Measurements from ENCODE around the gene SERGEF.

Gene SERGEF

GRCh38 chr11:17763244-17763643, 249.6 kb downstream of the SERGEF start:
- H3K27ac ChIP-seq, result no peak overlapping the region
- H3K9me3 ChIP-seq (ENCODE audit: severe bottlenecking), result no peaks in the 10 kb centered on the region
- TF ChIP-seq, protein P1, sequence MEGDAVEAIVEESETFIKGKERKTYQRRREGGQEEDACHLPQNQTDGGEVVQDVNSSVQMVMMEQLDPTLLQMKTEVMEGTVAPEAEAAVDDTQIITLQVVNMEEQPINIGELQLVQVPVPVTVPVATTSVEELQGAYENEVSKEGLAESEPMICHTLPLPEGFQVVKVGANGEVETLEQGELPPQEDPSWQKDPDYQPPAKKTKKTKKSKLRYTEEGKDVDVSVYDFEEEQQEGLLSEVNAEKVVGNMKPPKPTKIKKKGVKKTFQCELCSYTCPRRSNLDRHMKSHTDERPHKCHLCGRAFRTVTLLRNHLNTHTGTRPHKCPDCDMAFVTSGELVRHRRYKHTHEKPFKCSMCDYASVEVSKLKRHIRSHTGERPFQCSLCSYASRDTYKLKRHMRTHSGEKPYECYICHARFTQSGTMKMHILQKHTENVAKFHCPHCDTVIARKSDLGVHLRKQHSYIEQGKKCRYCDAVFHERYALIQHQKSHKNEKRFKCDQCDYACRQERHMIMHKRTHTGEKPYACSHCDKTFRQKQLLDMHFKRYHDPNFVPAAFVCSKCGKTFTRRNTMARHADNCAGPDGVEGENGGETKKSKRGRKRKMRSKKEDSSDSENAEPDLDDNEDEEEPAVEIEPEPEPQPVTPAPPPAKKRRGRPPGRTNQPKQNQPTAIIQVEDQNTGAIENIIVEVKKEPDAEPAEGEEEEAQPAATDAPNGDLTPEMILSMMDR (IDR thresholded peaks at IDR 0.05; ENCODE audit: low read depth, low read length), result no peak
- DNase-seq, result no peak
- peaks cover 14% of the 10 kb centered on the region for H3K36me3 ChIP-seq
- H3K4me3 ChIP-seq (ENCODE audit: low read depth, low read length), result no peak overlapping the region
- no peaks in the 10 kb centered on the region for H3K27me3 ChIP-seq (ENCODE audit: insufficient read depth, low read depth, severe bottlenecking)

GRCh38 chr11:17762309-17762974, 250.4 kb downstream of the SERGEF start:
- TF ChIP-seq, protein P1 (IDR thresholded peaks at IDR 0.05; ENCODE audit: low read depth, low read length), result peak; percentile 15; the same call in 1 of the 2 replicates
- H3K4me3 ChIP-seq (ENCODE audit: low read depth, low read length), result no peak overlapping the region
- DNase-seq, result no peak
- H3K9me3 ChIP-seq (ENCODE audit: severe bottlenecking), result no peaks in the 10 kb centered on the region
- H3K27me3 ChIP-seq (ENCODE audit: insufficient read depth, low read depth, severe bottlenecking), result no peaks in the 10 kb centered on the region
- H3K27ac ChIP-seq, result no peak overlapping the region
- peaks cover 16% of the 10 kb centered on the region for H3K36me3 ChIP-seq

DNA sequence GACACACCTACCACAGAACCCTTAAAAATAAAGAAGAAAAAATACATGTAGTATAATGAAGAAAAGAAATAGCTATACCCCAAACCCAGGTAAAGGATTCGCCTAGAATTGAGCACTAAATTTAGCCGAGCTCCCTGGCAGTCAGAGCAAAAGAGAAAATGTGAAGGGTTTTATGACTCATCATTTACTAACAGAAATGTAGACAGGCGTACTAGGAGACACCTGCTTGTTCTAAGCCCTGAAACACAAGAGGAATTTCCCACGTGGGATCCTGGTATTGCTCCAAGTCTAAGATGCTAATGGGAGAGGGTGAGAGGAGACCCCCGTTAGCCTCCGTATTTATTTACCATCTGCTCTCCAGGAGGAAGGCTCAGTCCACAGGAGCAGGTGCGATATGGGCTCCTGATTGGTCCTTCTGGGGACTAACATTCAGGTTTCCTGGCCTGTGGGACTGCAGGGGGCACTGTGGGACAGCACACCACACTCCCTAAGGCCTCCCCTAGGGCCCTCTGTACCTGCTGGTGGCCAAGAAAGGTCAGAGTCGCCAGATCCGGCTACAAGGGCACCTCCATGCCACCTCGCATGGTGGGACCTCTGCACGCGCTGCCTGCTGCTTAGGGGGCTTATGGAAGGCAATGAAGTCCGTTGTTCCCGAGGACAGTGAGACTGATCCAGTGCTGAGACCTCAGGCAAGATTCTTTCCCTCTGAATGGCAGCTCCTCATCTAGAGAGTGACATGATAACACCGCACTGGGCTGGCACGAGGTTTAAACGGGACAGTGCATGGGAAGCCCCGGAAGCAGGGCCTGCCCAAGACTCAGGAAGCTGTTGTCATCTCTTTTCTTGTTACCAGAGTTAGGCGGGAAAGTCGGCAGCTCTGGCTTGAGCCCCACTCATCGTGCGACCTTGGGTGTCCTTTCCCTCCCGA, 252.5 kb downstream of the SERGEF start:
- peak; percentile 77 for DNase-seq
- H3K27ac ChIP-seq, result no peak overlapping the region
- no peaks in the 10 kb centered on the region for H3K27me3 ChIP-seq (ENCODE audit: insufficient read depth, low read depth, severe bottlenecking)
- H3K4me3 ChIP-seq (ENCODE audit: low read depth, low read length), result no peak overlapping the region
- H3K9me3 ChIP-seq (ENCODE audit: severe bottlenecking), result no peaks in the 10 kb centered on the region
- TF ChIP-seq, protein P1 (IDR thresholded peaks at IDR 0.05; ENCODE audit: low read depth, low read length), result peak; percentile 90
- H3K36me3 ChIP-seq, result peaks cover 16% of the 10 kb centered on the region

DNA sequence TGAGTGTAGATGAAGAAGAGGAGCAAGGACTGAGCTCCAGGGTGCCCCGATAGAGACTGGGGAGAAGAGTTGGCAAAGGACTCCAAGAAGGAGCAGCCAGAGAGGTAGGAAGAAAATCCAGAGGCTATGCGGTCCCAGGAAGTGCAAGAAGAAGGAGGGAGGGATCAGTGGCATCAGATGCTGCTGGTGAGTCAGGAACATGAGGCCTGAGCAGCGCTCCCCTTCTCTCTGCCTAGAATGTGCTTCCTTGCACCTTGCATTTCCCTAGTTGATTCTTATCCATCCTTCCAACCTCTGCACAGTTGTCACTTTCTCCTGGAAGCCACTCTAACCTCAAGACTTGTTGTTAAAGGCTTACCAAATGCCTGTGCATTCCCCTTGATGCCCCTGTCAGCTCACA, 257.0 kb downstream of the SERGEF start:
- Histone ChIP-seq H3K36me3 (peaks cover 13% of the 10 kb centered on the region), H3K9me3 (ENCODE audit: severe bottlenecking) (no peaks in the 10 kb centered on the region), H3K27me3 (ENCODE audit: insufficient read depth, low read depth, severe bottlenecking) (no peaks in the 10 kb centered on the region), H3K27ac (no peak overlapping the region), H3K4me3 (ENCODE audit: low read depth, low read length) (no peak overlapping the region)
- DNase-seq, result no peak
- TF ChIP-seq, protein P1 (IDR thresholded peaks at IDR 0.05; ENCODE audit: low read depth, low read length), result no peak

DNA sequence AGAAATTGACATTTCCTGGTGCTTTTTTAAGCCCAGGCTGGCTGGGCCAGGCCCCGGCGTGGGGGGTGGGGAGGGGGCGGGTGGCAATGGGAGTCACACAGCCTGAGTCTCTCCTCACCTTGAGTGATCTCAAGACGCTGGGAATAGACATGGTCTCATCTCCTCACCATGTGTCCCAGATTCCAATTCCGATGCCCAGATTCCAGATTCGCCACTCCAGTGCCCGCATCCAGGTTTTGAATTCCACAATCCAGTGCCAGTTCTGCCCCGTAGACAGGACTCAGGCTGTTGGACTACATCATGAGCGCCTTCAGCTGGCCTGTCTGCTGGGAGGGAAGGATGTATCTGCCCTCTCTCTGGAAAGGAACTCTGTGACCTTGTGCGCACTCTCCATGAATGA, 259.2 kb downstream of the SERGEF start:
- no peak for DNase-seq
- no peak overlapping the region for H3K27ac ChIP-seq
- H3K36me3 ChIP-seq, result peaks cover 15% of the 10 kb centered on the region
- TF ChIP-seq, protein P1 (IDR thresholded peaks at IDR 0.05; ENCODE audit: low read depth, low read length), result no peak
- H3K4me3 ChIP-seq (ENCODE audit: low read depth, low read length), result no peak overlapping the region
- H3K9me3 ChIP-seq (ENCODE audit: severe bottlenecking), result no peaks in the 10 kb centered on the region
- H3K27me3 ChIP-seq (ENCODE audit: insufficient read depth, low read depth, severe bottlenecking), result no peaks in the 10 kb centered on the region

All from WERI-Rb-1 (cell line).